ENCODE results near the gene CDIPT. TPM values are rescaled to one million over a fixed set of nuclear protein-coding genes. Genes with fewer than 3 reads are reported as not detected.
"Not testable (repeated sequence)": the region's sequence is repeated elsewhere in the genome, so short reads cannot be mapped to it uniquely, and the experiment has no call there.

CDIPT gene
- total RNA-seq, 1 experiment from 2014 or later, result 57.4 TPM

GRCh38 chr16:29873319-29873718 lies 10.3 kb upstream of the CDIPT start:
- Histone ChIP-seq H3K9ac (ENCODE audit: low read length) (no peak overlapping the region), H3K27ac (ENCODE audit: low read length) (no peak overlapping the region), H3K9me2 (replicated peaks; ENCODE audit: insufficient read depth, low read length) (no peaks in the 10 kb centered on the region), H3K79me2 (ENCODE audit: low read length) (no peaks in the 10 kb centered on the region), H3K4me1 (ENCODE audit: low read length) (no peaks in the 10 kb centered on the region), H3K4me2 (ENCODE audit: low read depth, low read length, poor library complexity, severe bottlenecking) (no peak overlapping the region), H4K20me1 (ENCODE audit: insufficient read depth, low read depth, low read length) (no peaks in the 10 kb centered on the region), H3K9me3 (ENCODE audit: low read length) (no peaks in the 10 kb centered on the region), H3K4me3 (ENCODE audit: low read length) (no peak overlapping the region), H3K27me3 (ENCODE audit: low read length) (no peaks in the 10 kb centered on the region), H3K36me3 (ENCODE audit: insufficient read depth, low read length) (no peaks in the 10 kb centered on the region), H2AFZ (ENCODE audit: low read length) (no peak overlapping the region)
- no peak for DNase-seq

GRCh38 chr16:29871822-29872546 lies 9.0 kb upstream of the CDIPT start:
- Histone ChIP-seq H2AFZ (ENCODE audit: low read length) (no peak overlapping the region), H3K4me3 (ENCODE audit: low read length) (no peak overlapping the region), H3K36me3 (ENCODE audit: insufficient read depth, low read length) (no peaks in the 10 kb centered on the region), H3K4me1 (ENCODE audit: low read length) (no peaks in the 10 kb centered on the region), H4K20me1 (ENCODE audit: insufficient read depth, low read depth, low read length) (no peaks in the 10 kb centered on the region), H3K9ac (ENCODE audit: low read length) (no peak overlapping the region), H3K9me2 (replicated peaks; ENCODE audit: insufficient read depth, low read length) (no peaks in the 10 kb centered on the region), H3K9me3 (ENCODE audit: low read length) (no peaks in the 10 kb centered on the region), H3K27me3 (ENCODE audit: low read length) (no peaks in the 10 kb centered on the region), H3K4me2 (ENCODE audit: low read depth, low read length, poor library complexity, severe bottlenecking) (no peak overlapping the region), H3K79me2 (ENCODE audit: low read length) (no peaks in the 10 kb centered on the region), H3K27ac (ENCODE audit: low read length) (no peak overlapping the region)
- DNase-seq, result peak; percentile 37

GRCh38 chr16:29869067-29869466 lies 6.0 kb upstream of the CDIPT start:
- H3K4me3 ChIP-seq (ENCODE audit: low read length); H3K4me2 ChIP-seq (ENCODE audit: low read depth, low read length, poor library complexity, severe bottlenecking); H3K9ac ChIP-seq (ENCODE audit: low read length); H4K20me1 ChIP-seq (ENCODE audit: insufficient read depth, low read depth, low read length); H3K79me2 ChIP-seq (ENCODE audit: low read length); H3K9me3 ChIP-seq (ENCODE audit: low read length); H3K9me2 ChIP-seq (replicated peaks; ENCODE audit: insufficient read depth, low read length); H2AFZ ChIP-seq (ENCODE audit: low read length); H3K4me1 ChIP-seq (ENCODE audit: low read length); H3K27ac ChIP-seq (ENCODE audit: low read length); H3K27me3 ChIP-seq (ENCODE audit: low read length); H3K36me3 ChIP-seq (ENCODE audit: insufficient read depth, low read length); DNase-seq: not testable (repeated sequence)

- DNase-seq, result peak; percentile 34
- no peak overlapping the region for H3K9ac ChIP-seq (ENCODE audit: low read length)
- H3K4me3 ChIP-seq (ENCODE audit: low read length), result no peak overlapping the region
- H3K4me1 ChIP-seq (ENCODE audit: low read length), result peaks cover 4% of the 10 kb centered on the region
- H3K9me2 ChIP-seq (replicated peaks; ENCODE audit: insufficient read depth, low read length), result no peaks in the 10 kb centered on the region
- H3K9me3 ChIP-seq (ENCODE audit: low read length), result no peaks in the 10 kb centered on the region
- no peak overlapping the region for H2AFZ ChIP-seq (ENCODE audit: low read length)
- no peaks in the 10 kb centered on the region for H3K79me2 ChIP-seq (ENCODE audit: low read length)
- H3K27me3 ChIP-seq (ENCODE audit: low read length), result no peaks in the 10 kb centered on the region
- no peaks in the 10 kb centered on the region for H3K36me3 ChIP-seq (ENCODE audit: insufficient read depth, low read length)
- H4K20me1 ChIP-seq (ENCODE audit: insufficient read depth, low read depth, low read length), result no peaks in the 10 kb centered on the region
- no peak overlapping the region for H3K27ac ChIP-seq (ENCODE audit: low read length)
- H3K4me2 ChIP-seq (ENCODE audit: low read depth, low read length, poor library complexity, severe bottlenecking), result no peak overlapping the region
Measured at GRCh38 chr16:29868396-29869009, 5.5 kb upstream of the CDIPT start.

- Histone ChIP-seq H2AFZ (ENCODE audit: low read length) (no peak overlapping the region), H3K4me3 (ENCODE audit: low read length) (no peak overlapping the region), H3K4me2 (ENCODE audit: low read depth, low read length, poor library complexity, severe bottlenecking) (no peak overlapping the region), H3K27me3 (ENCODE audit: low read length) (no peaks in the 10 kb centered on the region), H3K9me3 (ENCODE audit: low read length) (no peaks in the 10 kb centered on the region), H4K20me1 (ENCODE audit: insufficient read depth, low read depth, low read length) (no peaks in the 10 kb centered on the region), H3K9ac (ENCODE audit: low read length) (no peak overlapping the region), H3K27ac (ENCODE audit: low read length) (no peak overlapping the region), H3K79me2 (ENCODE audit: low read length) (peaks cover 9% of the 10 kb centered on the region), H3K9me2 (replicated peaks; ENCODE audit: insufficient read depth, low read length) (no peaks in the 10 kb centered on the region), H3K36me3 (ENCODE audit: insufficient read depth, low read length) (no peaks in the 10 kb centered on the region), H3K4me1 (ENCODE audit: low read length) (peaks cover 12% of the 10 kb centered on the region)
- no peak for DNase-seq
Measured at GRCh38 chr16:29864205-29864604, 1.2 kb upstream of the CDIPT start.

GRCh38 chr16:29863669-29863984 lies 601 bp upstream of the CDIPT start:
- Histone ChIP-seq H3K27me3 (ENCODE audit: low read length) (no peaks in the 10 kb centered on the region), H3K9ac (ENCODE audit: low read length) (0 out of 2 replicates have a peak overlapping the region, but pooled peaks have one; percentile 34), H3K9me3 (ENCODE audit: low read length) (no peaks in the 10 kb centered on the region), H3K79me2 (ENCODE audit: low read length) (peaks cover 9% of the 10 kb centered on the region), H3K27ac (ENCODE audit: low read length) (no peak overlapping the region), H3K36me3 (ENCODE audit: insufficient read depth, low read length) (no peaks in the 10 kb centered on the region), H3K9me2 (replicated peaks; ENCODE audit: insufficient read depth, low read length) (no peaks in the 10 kb centered on the region), H3K4me2 (ENCODE audit: low read depth, low read length, poor library complexity, severe bottlenecking) (peak overlapping the region; percentile 71), H3K4me1 (ENCODE audit: low read length) (peaks cover 12% of the 10 kb centered on the region), H2AFZ (ENCODE audit: low read length) (0 out of 2 replicates have a peak overlapping the region, but pooled peaks have one; percentile 42), H3K4me3 (ENCODE audit: low read length) (no peak overlapping the region), H4K20me1 (ENCODE audit: insufficient read depth, low read depth, low read length) (no peaks in the 10 kb centered on the region)
- DNase-seq, result no peak

GRCh38 chr16:29862383-29862883 lies 593 bp downstream of the CDIPT start:
- Histone ChIP-seq H2AFZ (ENCODE audit: low read length) (peak overlapping the region; percentile 77; the same call in 1 of the 2 replicates), H3K4me2 (ENCODE audit: low read depth, low read length, poor library complexity, severe bottlenecking) (peak overlapping the region; percentile 71), H3K27ac (ENCODE audit: low read length) (no peak overlapping the region), H3K9me3 (ENCODE audit: low read length) (no peaks in the 10 kb centered on the region), H3K36me3 (ENCODE audit: insufficient read depth, low read length) (no peaks in the 10 kb centered on the region), H3K4me3 (ENCODE audit: low read length) (peak overlapping the region; percentile 85), H3K79me2 (ENCODE audit: low read length) (peaks cover 9% of the 10 kb centered on the region), H3K9ac (ENCODE audit: low read length) (peak overlapping the region; percentile 80), H4K20me1 (ENCODE audit: insufficient read depth, low read depth, low read length) (no peaks in the 10 kb centered on the region), H3K4me1 (ENCODE audit: low read length) (peaks cover 12% of the 10 kb centered on the region), H3K9me2 (replicated peaks; ENCODE audit: insufficient read depth, low read length) (no peaks in the 10 kb centered on the region), H3K27me3 (ENCODE audit: low read length) (no peaks in the 10 kb centered on the region)
- peak; percentile 51 for DNase-seq

GRCh38 chr16:29860218-29860617 lies 2.8 kb downstream of the CDIPT start:
- no peak overlapping the region for H2AFZ ChIP-seq (ENCODE audit: low read length)
- peaks cover 9% of the 10 kb centered on the region for H3K79me2 ChIP-seq (ENCODE audit: low read length)
- H3K9me3 ChIP-seq (ENCODE audit: low read length), result no peaks in the 10 kb centered on the region
- no peak overlapping the region for H3K9ac ChIP-seq (ENCODE audit: low read length)
- no peaks in the 10 kb centered on the region for H3K27me3 ChIP-seq (ENCODE audit: low read length)
- no peaks in the 10 kb centered on the region for H3K36me3 ChIP-seq (ENCODE audit: insufficient read depth, low read length)
- peaks cover 12% of the 10 kb centered on the region for H3K4me1 ChIP-seq (ENCODE audit: low read length)
- no peak overlapping the region for H3K4me3 ChIP-seq (ENCODE audit: low read length)
- no peaks in the 10 kb centered on the region for H4K20me1 ChIP-seq (ENCODE audit: insufficient read depth, low read depth, low read length)
- H3K27ac ChIP-seq (ENCODE audit: low read length), result no peak overlapping the region
- no peak overlapping the region for H3K4me2 ChIP-seq (ENCODE audit: low read depth, low read length, poor library complexity, severe bottlenecking)
- no peak for DNase-seq
- H3K9me2 ChIP-seq (replicated peaks; ENCODE audit: insufficient read depth, low read length), result no peaks in the 10 kb centered on the region

Data from Karpas-422 (cell line).